Uterus (tissue), 4 donors: ENCODE results near the gene G0S2. TPM values are rescaled to one million over a fixed set of nuclear protein-coding genes. Genes with fewer than 3 reads are reported as not detected.

Source experiments
- DNase-seq, 2 donors: peaks; one replicate each; pipeline ENCODE4 v3.0.0-alpha.2; 2019 to 2020
- H3K27ac ChIP-seq, 2 donors: fragments of 200-600 bp; sonication (generic); 1 replicate in 1 of 2; 2 replicates in 1 of 2; pipeline ENCODE4 v1.5.1; 2016 to 2018
- H3K27me3 ChIP-seq, 2 donors: fragments of 200-600 bp; sonication (generic); one replicate each; pipeline ENCODE4 v1.5.1; 2018 to 2019; ENCODE audit warnings: control low read depth in 1 of 2
- H3K36me3 ChIP-seq, 2 donors: fragments of 200-600 bp; sonication (generic); one replicate each; pipeline ENCODE4 v1.5.1; 2019; ENCODE audit warnings: control low read depth in 1 of 2
- H3K4me1 ChIP-seq, 2 donors: fragments of 200-600 bp; sonication (generic); one replicate each; pipeline ENCODE4 v1.5.1; 2018 to 2019; ENCODE audit warnings: control low read depth in 1 of 2
- H3K4me3 ChIP-seq, 2 donors: fragments of 200-600 bp; sonication (generic); 1 replicate in 1 of 2; 2 replicates in 1 of 2; pipeline ENCODE4 v1.5.1; 2018 to 2019; ENCODE audit warnings: mild to moderate bottlenecking in 1 of 2
- H3K9me3 ChIP-seq, 2 donors: fragments of 200-600 bp; sonication (generic); one replicate each; pipeline ENCODE4 v1.5.1; 2019; ENCODE audit warnings: control low read depth in 1 of 2
- CTCF ChIP-seq, 4 experiments: fragments of 200-600 bp in 2 of 4; fragments of 450-650 bp in 2 of 4; sonication (generic) in 2 of 4; IDR thresholded peaks; one replicate each; pipeline ENCODE4 v1.5.1; 2016 to 2019; ENCODE audit warnings: antibody characterized with exemption in 4 of 4, mild to moderate bottlenecking in 2 of 4, moderate library complexity in 1 of 4
- POLR2A ChIP-seq, 2 donors: fragments of 450-650 bp; IDR thresholded peaks; one replicate each; pipeline ENCODE4 v1.6.1; 2016; ENCODE audit warnings: antibody characterized with exemption in 2 of 2, mild to moderate bottlenecking in 1 of 2, moderate library complexity in 1 of 2
- intact Hi-C: fragments of 100-400 bp; cut with DNase I; formaldehyde crosslinking; loops from one replicate; pipeline ENCODE4 v1.15.1; 2023; ENCODE audit warnings: low total_unique reads
- total RNA-seq, 4 donors: library from RNA; depleted of rRNA in 3 of 4; stranded (reverse); fragments of >200 nt in 3 of 4; gene quantifications; one replicate each; pipeline versions ENCODE4 v1.1.0 to v1.2.4, GENCODE V29; 2014 to 2023
- donor health status: DM: yes; HTN: yes; CAD: no.

The G0S2 gene
- total RNA-seq, 4 donors from 2014 or later, result 4.5 to 13.2 TPM; not detected in 2

GRCh38 chr1:209715314-209715713 lies 40.1 kb downstream of the G0S2 start:
- no peak overlapping the region for H3K27ac ChIP-seq
- no peaks in the 10 kb centered on the region for H3K27me3 ChIP-seq
- H3K9me3 ChIP-seq, result no peaks in the 10 kb centered on the region
- H3K4me3 ChIP-seq, result no peak overlapping the region
- H3K4me1 ChIP-seq, result no peaks in the 10 kb centered on the region
- TF ChIP-seq CTCF (IDR thresholded peaks at IDR 0.05) (no peak), POLR2A (IDR thresholded peaks at IDR 0.05) (no peak)
- no peaks in the 10 kb centered on the region for H3K36me3 ChIP-seq
- no peak for DNase-seq
- intact Hi-C loops, result no loop called here

GRCh38 chr1:209717818-209718217 lies 42.6 kb downstream of the G0S2 start:
- Histone ChIP-seq H3K36me3 (no peaks in the 10 kb centered on the region), H3K4me3 (no peak overlapping the region), H3K27ac (no peak overlapping the region), H3K27me3 (no peaks in the 10 kb centered on the region), H3K4me1 (no peaks in the 10 kb centered on the region), H3K9me3 (no peaks in the 10 kb centered on the region)
- intact Hi-C loops, result no loop called here
- DNase-seq, result no peak
- TF ChIP-seq POLR2A (IDR thresholded peaks at IDR 0.05), result no peak
- no peak for TF ChIP-seq CTCF (IDR thresholded peaks at IDR 0.05)

GRCh38 chr1:209720326-209720725 lies 45.1 kb downstream of the G0S2 start:
- Histone ChIP-seq H3K4me3 (no peak overlapping the region), H3K36me3 (no peaks in the 10 kb centered on the region), H3K27me3 (no peaks in the 10 kb centered on the region), H3K27ac (no peak overlapping the region), H3K4me1 (no peaks in the 10 kb centered on the region), H3K9me3 (no peaks in the 10 kb centered on the region)
- TF ChIP-seq CTCF (IDR thresholded peaks at IDR 0.05) (no peak), POLR2A (IDR thresholded peaks at IDR 0.05) (no peak)
- DNase-seq, result no peak
- intact Hi-C loops, result no loop called here

GRCh38 chr1:209720826-209721225 lies 45.6 kb downstream of the G0S2 start:
- intact Hi-C loops, result no loop called here
- no peak overlapping the region for H3K27ac ChIP-seq

GRCh38 chr1:209721323-209721722 lies 46.1 kb downstream of the G0S2 start:
- H3K4me3 ChIP-seq, result no peak overlapping the region
- no peaks in the 10 kb centered on the region for H3K9me3 ChIP-seq
- DNase-seq, result no peak
- H3K27me3 ChIP-seq, result no peaks in the 10 kb centered on the region
- TF ChIP-seq POLR2A (IDR thresholded peaks at IDR 0.05) (no peak), CTCF (IDR thresholded peaks at IDR 0.05) (no peak)
- no peaks in the 10 kb centered on the region for H3K36me3 ChIP-seq
- intact Hi-C loops, result no loop called here
- H3K4me1 ChIP-seq, result no peaks in the 10 kb centered on the region
- no peak overlapping the region for H3K27ac ChIP-seq

More at GRCh38 chr1:209720826-209721225, 45.6 kb downstream of the G0S2 start:
- no peak for TF ChIP-seq CTCF (IDR thresholded peaks at IDR 0.05)
- Histone ChIP-seq H3K4me1 (no peaks in the 10 kb centered on the region), H3K36me3 (no peaks in the 10 kb centered on the region), H3K4me3 (no peak overlapping the region), H3K9me3 (no peaks in the 10 kb centered on the region), H3K27me3 (no peaks in the 10 kb centered on the region)
- DNase-seq, result no peak
